AG04449 (cell line): Measurements from ENCODE around the gene PATJ.

ENCODE experiments used
- CTCF ChIA-PET: fragments of 350-600 bp; formaldehyde crosslinking; extraction: SDS; loops from one replicate; lab custom pipeline; 2021; ENCODE audit warnings: antibody characterized with exemption; lab: Yijun Ruan, JAX
- POLR2A ChIA-PET: fragments of 400-600, 350-600 bp; formaldehyde crosslinking; extraction: SDS; loops from one replicate; lab custom pipeline; 2020; ENCODE audit warnings: antibody characterized with exemption, inconsistent platforms; lab: Yijun Ruan, JAX
- DNase-seq: peaks from one replicate; pipeline ENCODE4 v3.0.0-alpha.2; 2010; ENCODE audit warnings: low read depth, low spot score
- H3K4me3 ChIP-seq: 2 replicates; pipeline ENCODE4 v1.5.1; 2011; ENCODE audit warnings: low read depth, mild to moderate bottlenecking, control low read depth, low read length
- CTCF ChIP-seq: IDR thresholded peaks from one replicate; pipeline ENCODE4 v1.5.1; 2011; ENCODE audit warnings: mild to moderate bottlenecking, moderate library complexity, low read length, control low read depth, inconsistent platforms; ENCODE audit not compliant: insufficient read depth; ENCODE audit errors: missing control alignments

PATJ gene

GRCh38 chr1:62109124-62109523, 366.8 kb downstream of the PATJ start:
- ChIA-PET CTCF (no interaction called here), POLR2A (no interaction called here)
- no peak for TF ChIP-seq CTCF
- DNase-seq: no peak
- no peak overlapping the region for H3K4me3 ChIP-seq

GRCh38 chr1:62110198-62110817, 368.0 kb downstream of the PATJ start:
- H3K4me3 ChIP-seq: no peak overlapping the region
- POLR2A ChIA-PET: no interaction called here
- CTCF ChIA-PET: no interaction called here
- no peak for TF ChIP-seq CTCF
- DNase-seq: no peak

GRCh38 chr1:62111084-62111483, 368.8 kb downstream of the PATJ start:
- DNase-seq: no peak
- ChIA-PET POLR2A (no interaction called here), CTCF (no interaction called here)
- H3K4me3 ChIP-seq: no peak overlapping the region
- TF ChIP-seq CTCF: no peak

GRCh38 chr1:62113507-62113906, 371.2 kb downstream of the PATJ start:
- H3K4me3 ChIP-seq: no peak overlapping the region
- POLR2A ChIA-PET: no interaction called here
- CTCF ChIA-PET: interaction anchor here (1.0 to 1.8 kb wide), 3 partner anchors 8 to 31 kb away, joined by 3 to 12 read pairs (median 4); no protein-coding TSS in a partner anchor
- DNase-seq: no peak
- no peak for TF ChIP-seq CTCF

GRCh38 chr1:62117018-62117750, 374.9 kb downstream of the PATJ start:
- CTCF ChIA-PET: interaction anchor here (1.7 to 3.0 kb wide), 2 partner anchors 34 kb away, joined by 10 to 12 read pairs; no protein-coding TSS in a partner anchor
- POLR2A ChIA-PET: no interaction called here
- no peak for TF ChIP-seq CTCF
- no peak overlapping the region for H3K4me3 ChIP-seq
- DNase-seq: no peak

GRCh38 chr1:62126579-62127290, 384.5 kb downstream of the PATJ start:
- no peak overlapping the region for H3K4me3 ChIP-seq
- POLR2A ChIA-PET: no interaction called here
- CTCF ChIA-PET: interaction anchor here (1.1 to 7.1 kb wide), 2 partner anchors 15 to 43 kb away, joined by 3 to 98 read pairs; no protein-coding TSS in a partner anchor
- TF ChIP-seq CTCF: no peak
- no peak for DNase-seq
